CD4-positive, CD25-positive, alpha-beta regulatory T cell (primary cell): ENCODE results near the gene LCN1. TPM values are rescaled to one million over a fixed set of nuclear protein-coding genes. Genes with fewer than 3 reads are reported as not detected.

Experiments used
- ATAC-seq, 2 donors: fragments of 150-1000 bp; cut with Tn5 transposase; one replicate each; pipeline ENCODE4 v1.10.0; 2021; ENCODE audit warnings: low read depth in 2 of 2, moderate number of reproducible peaks in 2 of 2, moderate library complexity in 1 of 2
- DNase-seq, 3 donors: peaks; one replicate each; pipeline versions ENCODE4 v3.0.0 to v3.0.0-alpha.2; 2012 to 2022; ENCODE audit warnings: mixed read lengths in 1 of 3
- H3K27ac ChIP-seq: one replicate; pipeline ENCODE4 v1.7.0; 2013; ENCODE audit warnings: mild to moderate bottlenecking, low read length; ENCODE audit not compliant: insufficient read depth, poor library complexity, severe bottlenecking
- H3K27me3 ChIP-seq: one replicate; pipeline ENCODE4 v1.7.0; 2013; ENCODE audit warnings: low read length; ENCODE audit not compliant: control insufficient read depth, insufficient read depth
- H3K36me3 ChIP-seq: one replicate; pipeline ENCODE4 v1.7.0; 2013; ENCODE audit warnings: mild to moderate bottlenecking, low read length, moderate library complexity; ENCODE audit not compliant: control insufficient read depth, insufficient read depth
- H3K4me1 ChIP-seq: 2 replicates; pipeline ENCODE4 v1.7.0; 2013; ENCODE audit warnings: mild to moderate bottlenecking, low read length; ENCODE audit not compliant: insufficient read depth, control insufficient read depth, poor library complexity, severe bottlenecking
- H3K4me3 ChIP-seq: one replicate; pipeline ENCODE4 v1.7.0; 2013; ENCODE audit warnings: low read depth, mild to moderate bottlenecking, low read length, moderate library complexity
- H3K9me3 ChIP-seq, 2 experiments: 1 replicate in 1 of 2; 2 replicates in 1 of 2; pipeline ENCODE4 v1.7.0; 2013; ENCODE audit warnings: low read length in 2 of 2, mild to moderate bottlenecking in 1 of 2, moderate library complexity in 1 of 2; ENCODE audit not compliant: control insufficient read depth in 2 of 2
- H3K27ac Mint-ChIP-seq, 3 donors: one replicate each; pipeline ENCODE4 v1.8.0; 2020 to 2022; ENCODE audit warnings: mild to moderate bottlenecking in 3 of 3, mixed read lengths in 3 of 3, moderate library complexity in 2 of 3
- H3K27me3 Mint-ChIP-seq: one replicate; pipeline ENCODE4 v1.8.0; 2022; ENCODE audit warnings: mild to moderate bottlenecking, mixed read lengths
- H3K36me3 Mint-ChIP-seq: one replicate; pipeline ENCODE4 v1.8.0; 2020; ENCODE audit warnings: mixed read lengths
- H3K4me1 Mint-ChIP-seq, 4 donors: one replicate each; pipeline ENCODE4 v1.8.0; 2020 to 2022; ENCODE audit warnings: mixed read lengths in 4 of 4, mild to moderate bottlenecking in 1 of 4
- H3K4me3 Mint-ChIP-seq, 4 donors: one replicate each; pipeline ENCODE4 v1.8.0; 2020 to 2022; ENCODE audit warnings: mild to moderate bottlenecking in 4 of 4, mixed read lengths in 4 of 4, moderate library complexity in 3 of 4
- H3K9me3 Mint-ChIP-seq, 7 donors: one replicate each; pipeline ENCODE4 v1.8.0; 2020 to 2022; ENCODE audit warnings: mixed read lengths in 7 of 7, mild to moderate bottlenecking in 3 of 7, moderate library complexity in 2 of 7
- polyA plus RNA-seq, 4 donors: library from polyadenylated mRNA; unstranded; fragments of 300-500 nt; fragmentation: Illumina TruSeq; gene quantifications; one replicate each; pipeline ENCODE4 v1.2.3, GENCODE V29; 2021
- total RNA-seq: library from RNA; stranded (reverse); gene quantifications from one replicate; pipeline ENCODE4 v1.2.3, GENCODE V29; 2022

The LCN1 gene
- total and polyA plus RNA-seq, 5 donors from 2014 or later = not detected

- Mint-ChIP-seq H3K27me3 (peaks cover 26% of the 10 kb centered on the region), H3K27ac (no peak overlapping the region), H3K9me3 (no peaks in the 10 kb centered on the region), H3K4me1 (peaks cover 0 to 8% (median 4%) of the 10 kb centered on the region in 4 donors), H3K4me3 (no peak overlapping the region), H3K36me3 (no peaks in the 10 kb centered on the region)
- Histone ChIP-seq H3K27me3 (peaks cover 16% of the 10 kb centered on the region), H3K36me3 (no peaks in the 10 kb centered on the region), H3K27ac (no peak overlapping the region), H3K9me3 (no peaks in the 10 kb centered on the region), H3K4me1 (peaks cover 6% of the 10 kb centered on the region), H3K4me3 (no peak overlapping the region)
- ATAC-seq (no peak), DNase-seq (no peak)
Measured at GRCh38 chr9:135485385-135485784, 35.9 kb upstream of the LCN1 start.

GRCh38 chr9:135485832-135486231 is 35.4 kb upstream of the LCN1 start:
- no peaks in the 10 kb centered on the region for H3K36me3 ChIP-seq
- DNase-seq (no peak), ATAC-seq (no peak)
- Mint-ChIP-seq H3K4me1 (peaks cover 0 to 8% (median 4%) of the 10 kb centered on the region in 4 donors), H3K27ac (no peak overlapping the region), H3K27me3 (peaks cover 23% of the 10 kb centered on the region), H3K9me3 (no peaks in the 10 kb centered on the region), H3K36me3 (no peaks in the 10 kb centered on the region), H3K4me3 (no peak overlapping the region)
- H3K4me3 ChIP-seq = no peak overlapping the region
- H3K27me3 ChIP-seq = peaks cover 15% of the 10 kb centered on the region
- no peaks in the 10 kb centered on the region for H3K9me3 ChIP-seq
- H3K4me1 ChIP-seq = peaks cover 2% of the 10 kb centered on the region
- no peak overlapping the region for H3K27ac ChIP-seq

DNA sequence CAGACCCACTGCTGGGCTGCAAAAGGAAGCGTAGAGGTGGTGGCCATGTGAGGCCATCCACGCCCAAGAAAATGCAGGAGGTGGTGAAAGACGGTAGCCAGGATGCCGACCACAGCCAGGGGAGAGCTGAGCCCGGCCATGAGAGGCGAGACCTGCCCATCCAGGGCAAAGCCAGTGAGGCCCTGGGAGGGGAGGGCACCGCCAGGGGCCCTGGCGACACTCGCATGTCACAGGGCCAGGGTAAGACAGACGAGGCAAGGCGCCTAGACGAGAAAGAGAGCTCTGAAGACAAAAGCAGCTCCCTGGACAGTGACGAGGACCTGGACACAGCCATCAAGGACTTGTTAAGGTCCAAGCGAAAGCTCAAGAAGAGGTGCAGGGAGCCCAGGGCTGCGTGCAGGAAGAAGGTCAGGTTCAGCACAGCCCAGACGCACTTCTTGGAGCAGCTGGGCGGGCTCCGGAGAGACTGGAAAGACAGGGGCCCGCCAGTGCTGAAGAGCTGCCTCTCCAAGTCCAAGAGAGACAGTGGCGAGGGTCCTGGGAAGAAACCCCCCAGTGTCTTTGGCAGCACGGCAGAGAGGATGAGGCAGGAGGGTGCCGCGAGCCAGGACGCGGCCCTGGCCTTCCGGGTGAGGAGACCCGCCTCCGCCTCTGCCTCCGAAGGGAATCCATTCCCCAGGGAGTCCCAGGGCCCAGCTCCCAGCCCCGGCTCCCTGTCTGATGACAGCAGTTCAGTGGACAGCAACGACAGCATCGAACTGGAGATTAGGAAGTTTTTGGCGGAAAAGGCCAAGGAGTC is 34.8 kb upstream of the LCN1 start:
- Histone ChIP-seq H3K36me3 (no peaks in the 10 kb centered on the region), H3K9me3 (no peaks in the 10 kb centered on the region), H3K4me1 (no peaks in the 10 kb centered on the region), H3K27ac (no peak overlapping the region), H3K4me3 (no peak overlapping the region), H3K27me3 (peaks cover 14% of the 10 kb centered on the region)
- Mint-ChIP-seq H3K9me3 (no peaks in the 10 kb centered on the region), H3K36me3 (no peaks in the 10 kb centered on the region), H3K4me3 (no peak overlapping the region), H3K4me1 (peaks cover 0 to 8% (median 3%) of the 10 kb centered on the region in 4 donors), H3K27me3 (peaks cover 20% of the 10 kb centered on the region), H3K27ac (no peak overlapping the region)
- DNase-seq (no peak), ATAC-seq (no peak)

DNA sequence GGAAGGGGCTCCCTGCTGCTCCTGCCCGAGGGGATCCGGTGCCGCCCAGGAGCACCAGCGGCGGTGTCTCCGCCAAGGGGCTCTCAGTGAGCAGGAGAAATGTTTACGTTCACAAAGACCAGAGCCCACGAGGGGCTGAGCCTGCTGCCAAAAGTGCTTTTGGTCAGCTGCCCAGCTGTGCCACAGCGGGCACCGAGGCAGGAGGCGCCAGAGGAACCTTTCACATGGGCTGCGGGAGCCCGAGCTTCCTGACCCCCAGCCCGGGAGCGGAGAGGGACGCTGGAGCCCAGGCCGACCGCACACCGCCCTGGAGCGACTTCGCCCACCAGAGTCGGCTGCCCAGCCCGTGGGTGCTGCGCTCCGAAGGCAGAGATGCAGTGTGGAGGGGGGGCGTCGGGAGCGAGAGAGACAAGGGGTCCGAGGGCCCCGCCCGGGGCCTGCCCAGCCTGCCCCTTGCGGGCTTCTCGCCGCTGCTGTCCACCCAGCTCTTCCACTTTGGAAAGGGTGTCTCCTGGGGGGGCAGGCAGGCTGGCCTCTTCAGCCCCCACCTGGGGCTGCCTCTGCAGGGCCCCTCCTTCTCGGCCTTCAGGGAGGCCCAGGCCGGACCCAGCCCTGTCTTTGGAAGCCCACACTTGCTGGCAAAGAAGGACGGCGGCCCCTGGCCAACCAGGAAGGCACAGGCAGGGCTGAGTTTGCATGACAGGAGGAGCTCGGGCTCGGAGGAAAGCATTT is 33.8 kb upstream of the LCN1 start:
- no peak for ATAC-seq

DNA sequence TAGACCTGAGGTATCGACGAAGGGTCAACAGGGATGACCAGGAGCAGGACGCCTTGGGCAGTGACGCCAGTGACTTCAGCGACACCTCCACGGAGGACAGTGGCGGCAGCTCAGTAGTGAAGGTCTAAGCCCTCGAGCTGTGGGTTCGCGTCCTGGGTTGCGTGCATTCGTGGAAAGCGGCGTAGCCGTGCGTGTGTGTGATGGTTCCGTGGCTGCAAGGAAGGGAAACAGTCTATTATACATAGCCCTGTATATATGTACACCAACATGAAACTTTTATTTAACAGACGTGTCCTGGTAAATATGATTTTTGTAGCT is 33.3 kb upstream of the LCN1 start:
- H3K4me3 Mint-ChIP-seq = no peak overlapping the region
- Histone ChIP-seq H3K36me3 (no peaks in the 10 kb centered on the region), H3K4me1 (no peaks in the 10 kb centered on the region), H3K9me3 (no peaks in the 10 kb centered on the region), H3K27me3 (peaks cover 4% of the 10 kb centered on the region), H3K27ac (no peak overlapping the region), H3K4me3 (no peak overlapping the region)
- H3K4me1 Mint-ChIP-seq = no peaks in the 10 kb centered on the region
- ATAC-seq (no peak), DNase-seq (no peak)
- H3K27ac Mint-ChIP-seq = no peak overlapping the region
- H3K9me3 Mint-ChIP-seq = no peaks in the 10 kb centered on the region
- H3K36me3 Mint-ChIP-seq = no peaks in the 10 kb centered on the region
- peaks cover 5% of the 10 kb centered on the region for H3K27me3 Mint-ChIP-seq

More for the DNA sequence above, 33.8 kb upstream of the LCN1 start:
- Mint-ChIP-seq H3K36me3 (no peaks in the 10 kb centered on the region), H3K9me3 (no peaks in the 10 kb centered on the region), H3K4me3 (no peak overlapping the region), H3K4me1 (no peaks in the 10 kb centered on the region), H3K27ac (no peak overlapping the region), H3K27me3 (peaks cover 10% of the 10 kb centered on the region)
- Histone ChIP-seq H3K36me3 (no peaks in the 10 kb centered on the region), H3K27ac (no peak overlapping the region), H3K27me3 (peaks cover 6% of the 10 kb centered on the region), H3K4me3 (no peak overlapping the region), H3K4me1 (no peaks in the 10 kb centered on the region), H3K9me3 (no peaks in the 10 kb centered on the region)
- no peak for DNase-seq

DNA sequence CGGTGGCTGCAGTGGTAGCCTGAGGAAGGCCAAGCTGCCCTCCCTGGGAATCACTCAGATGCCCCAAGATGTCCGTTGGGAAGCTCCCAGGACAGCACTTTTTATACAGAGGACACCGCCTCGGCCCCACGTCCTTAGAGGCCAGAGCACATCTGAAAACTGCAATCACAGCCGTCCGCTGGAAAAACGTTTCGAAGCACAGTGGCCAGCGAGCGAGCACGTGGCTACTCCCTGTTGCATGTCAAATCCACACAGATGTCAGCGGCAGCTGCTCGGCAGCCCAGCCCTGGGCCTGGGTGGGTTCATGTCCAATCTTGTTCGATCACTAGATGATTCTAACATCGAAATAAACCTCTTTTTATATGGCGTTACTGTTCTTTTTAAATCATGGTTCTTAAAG is 32.7 kb upstream of the LCN1 start:
- H3K27me3 Mint-ChIP-seq = no peaks in the 10 kb centered on the region
- ATAC-seq (no peak), DNase-seq (no peak)
- Histone ChIP-seq H3K4me1 (no peaks in the 10 kb centered on the region), H3K4me3 (no peak overlapping the region), H3K36me3 (no peaks in the 10 kb centered on the region), H3K27me3 (no peaks in the 10 kb centered on the region), H3K9me3 (no peaks in the 10 kb centered on the region), H3K27ac (no peak overlapping the region)
- no peaks in the 10 kb centered on the region for H3K4me1 Mint-ChIP-seq
- no peaks in the 10 kb centered on the region for H3K36me3 Mint-ChIP-seq
- no peaks in the 10 kb centered on the region for H3K9me3 Mint-ChIP-seq
- H3K4me3 Mint-ChIP-seq = no peak overlapping the region
- no peak overlapping the region for H3K27ac Mint-ChIP-seq

DNA sequence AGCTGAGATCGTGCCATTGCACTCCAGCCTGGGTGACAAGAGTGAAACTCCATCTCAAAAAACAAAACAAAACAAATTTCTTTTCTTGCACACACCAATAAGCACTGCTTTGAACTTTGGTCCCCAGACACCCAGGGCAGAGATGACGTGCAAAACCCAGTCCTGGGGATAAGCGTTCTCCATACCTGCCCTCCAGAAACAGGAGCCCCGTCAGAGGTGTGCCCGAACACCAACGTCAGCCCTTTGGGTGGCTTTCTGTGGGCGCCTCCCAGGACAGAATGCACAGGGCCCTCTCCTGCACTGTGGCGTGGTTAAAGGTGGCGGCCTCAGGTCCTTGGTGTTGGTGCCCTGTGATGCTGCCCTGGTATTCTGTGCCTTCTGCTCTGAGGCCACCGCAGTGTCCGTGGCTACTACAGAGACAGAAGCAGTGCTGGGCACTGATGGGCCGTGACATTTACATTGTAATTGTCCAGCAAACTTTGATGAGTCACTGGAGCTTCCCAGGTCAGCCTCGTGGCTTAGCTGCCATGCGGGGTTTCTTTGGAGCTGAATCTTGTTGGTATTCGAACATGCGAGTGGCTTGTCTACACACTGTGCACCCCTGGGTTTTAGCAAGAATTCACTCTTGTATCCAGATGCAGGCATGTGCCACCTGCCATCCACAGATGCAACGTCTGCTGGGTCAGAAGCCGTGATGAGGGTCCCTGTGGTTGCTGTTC is 31.9 kb upstream of the LCN1 start:
- no peak overlapping the region for H3K27ac Mint-ChIP-seq
- no peaks in the 10 kb centered on the region for H3K9me3 Mint-ChIP-seq
- H3K4me1 Mint-ChIP-seq = no peaks in the 10 kb centered on the region
- H3K4me1 ChIP-seq = no peaks in the 10 kb centered on the region
- H3K36me3 ChIP-seq = no peaks in the 10 kb centered on the region
- no peak overlapping the region for H3K4me3 Mint-ChIP-seq
- H3K27ac ChIP-seq = no peak overlapping the region
- DNase-seq (no peak), ATAC-seq (no peak)
- H3K4me3 ChIP-seq = no peak overlapping the region
- H3K9me3 ChIP-seq = no peaks in the 10 kb centered on the region
- no peaks in the 10 kb centered on the region for H3K27me3 ChIP-seq
- no peaks in the 10 kb centered on the region for H3K36me3 Mint-ChIP-seq
- H3K27me3 Mint-ChIP-seq = no peaks in the 10 kb centered on the region
